ENCODE data around the gene STAT5B.

DNA sequence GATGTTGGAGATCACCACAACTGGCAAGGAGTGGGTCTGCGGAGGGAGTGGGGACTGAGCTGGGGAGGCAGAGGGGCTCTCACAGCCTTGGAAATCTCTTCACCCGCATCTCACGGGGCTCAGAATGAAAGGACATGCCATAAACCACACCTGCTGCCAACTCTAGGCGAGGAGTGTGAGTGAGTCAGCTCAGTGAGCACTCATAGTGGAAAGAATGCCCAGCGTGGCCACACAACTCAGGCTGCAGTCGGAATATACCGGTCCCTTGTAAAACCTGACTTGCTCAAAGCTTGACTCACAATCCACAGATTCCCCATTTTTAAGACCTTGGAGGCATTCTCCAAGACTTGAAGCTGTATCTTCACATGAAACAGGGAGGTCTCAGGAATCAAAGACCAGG lies 48.8 kb upstream of the STAT5B start:
- TF ChIP-seq, protein P1, sequence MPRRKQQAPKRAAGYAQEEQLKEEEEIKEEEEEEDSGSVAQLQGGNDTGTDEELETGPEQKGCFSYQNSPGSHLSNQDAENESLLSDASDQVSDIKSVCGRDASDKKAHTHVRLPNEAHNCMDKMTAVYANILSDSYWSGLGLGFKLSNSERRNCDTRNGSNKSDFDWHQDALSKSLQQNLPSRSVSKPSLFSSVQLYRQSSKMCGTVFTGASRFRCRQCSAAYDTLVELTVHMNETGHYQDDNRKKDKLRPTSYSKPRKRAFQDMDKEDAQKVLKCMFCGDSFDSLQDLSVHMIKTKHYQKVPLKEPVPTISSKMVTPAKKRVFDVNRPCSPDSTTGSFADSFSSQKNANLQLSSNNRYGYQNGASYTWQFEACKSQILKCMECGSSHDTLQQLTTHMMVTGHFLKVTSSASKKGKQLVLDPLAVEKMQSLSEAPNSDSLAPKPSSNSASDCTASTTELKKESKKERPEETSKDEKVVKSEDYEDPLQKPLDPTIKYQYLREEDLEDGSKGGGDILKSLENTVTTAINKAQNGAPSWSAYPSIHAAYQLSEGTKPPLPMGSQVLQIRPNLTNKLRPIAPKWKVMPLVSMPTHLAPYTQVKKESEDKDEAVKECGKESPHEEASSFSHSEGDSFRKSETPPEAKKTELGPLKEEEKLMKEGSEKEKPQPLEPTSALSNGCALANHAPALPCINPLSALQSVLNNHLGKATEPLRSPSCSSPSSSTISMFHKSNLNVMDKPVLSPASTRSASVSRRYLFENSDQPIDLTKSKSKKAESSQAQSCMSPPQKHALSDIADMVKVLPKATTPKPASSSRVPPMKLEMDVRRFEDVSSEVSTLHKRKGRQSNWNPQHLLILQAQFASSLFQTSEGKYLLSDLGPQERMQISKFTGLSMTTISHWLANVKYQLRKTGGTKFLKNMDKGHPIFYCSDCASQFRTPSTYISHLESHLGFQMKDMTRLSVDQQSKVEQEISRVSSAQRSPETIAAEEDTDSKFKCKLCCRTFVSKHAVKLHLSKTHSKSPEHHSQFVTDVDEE (CRISPR knock-in tag; IDR thresholded peaks at IDR 0.05), result no peak
- TF ChIP-seq RARB (CRISPR knock-in tag; IDR thresholded peaks at IDR 0.05) (no peak), ARNTL (CRISPR knock-in tag; IDR thresholded peaks at IDR 0.05; ENCODE audit: borderline replicate concordance, low read depth) (no peak)

All from SK-N-SH treated with all-trans-retinoic acid at 6 μM for 48 hours (cell line).